Aorta (tissue), 5 donors: ENCODE data around the gene MICAL3. TPM values are rescaled to one million over a fixed set of nuclear protein-coding genes. Genes with fewer than 3 reads are reported as not detected.
A peak's percentile ranks its signal among the peaks of the same experiment; 100 is the strongest.

Experiments used
- ATAC-seq: fragments of 200-7000 bp; cut with Tn5 transposase; one replicate; pipeline ENCODE4 v1.9.1; 2022; ENCODE audit warnings: moderate library complexity; ENCODE audit not compliant: low FRiP score
- DNase-seq, 2 donors: peaks; one replicate each; pipeline ENCODE4 v3.0.0-alpha.2; 2020
- H3K27ac ChIP-seq, 2 donors: one replicate each; pipeline ENCODE4 v1.5.1; 2013; ENCODE audit warnings: low read length in 2 of 2, mild to moderate bottlenecking in 2 of 2, moderate library complexity in 2 of 2, control low read depth in 1 of 2, inconsistent platforms in 1 of 2, low read depth in 1 of 2
- H3K27me3 ChIP-seq, 2 donors: one replicate each; pipeline ENCODE4 v1.6.1; 2013; ENCODE audit warnings: control low read depth in 1 of 2, low read length in 1 of 2, mild to moderate bottlenecking in 1 of 2, moderate library complexity in 1 of 2; ENCODE audit not compliant: insufficient read depth in 2 of 2, control insufficient read depth in 1 of 2
- H3K36me3 ChIP-seq, 2 donors: one replicate each; pipeline ENCODE4 v1.6.1; 2013; ENCODE audit warnings: control low read depth in 1 of 2, low read length in 1 of 2, mild to moderate bottlenecking in 1 of 2; ENCODE audit not compliant: insufficient read depth in 2 of 2, control insufficient read depth in 1 of 2
- H3K4me1 ChIP-seq, 2 donors: one replicate each; pipeline ENCODE4 v1.6.1; 2013; ENCODE audit warnings: low read length in 2 of 2, control low read depth in 1 of 2, mild to moderate bottlenecking in 1 of 2, moderate library complexity in 1 of 2; ENCODE audit not compliant: insufficient read depth in 2 of 2, control insufficient read depth in 1 of 2
- H3K4me3 ChIP-seq, 2 donors: one replicate each; pipeline ENCODE4 v1.5.1; 2013; ENCODE audit warnings: low read length in 2 of 2, control low read depth in 1 of 2, mild to moderate bottlenecking in 1 of 2
- H3K9me3 ChIP-seq: one replicate; pipeline ENCODE4 v1.6.1; 2013; ENCODE audit warnings: mild to moderate bottlenecking, low read length; ENCODE audit not compliant: control insufficient read depth
- WGBS, 2 donors: extraction: QIAGEN DNeasy Blood & Tissue Kit; methylation state at CpG; one replicate each; pipeline ENCODE4 v1.1.7; 2013; 5-methylcytosine and 5-hydroxymethylcytosine counted together
- intact Hi-C, 2 donors: fragments of 100-400 bp; cut with DNase I; formaldehyde crosslinking; loops; one replicate each; pipeline versions ENCODE4 v1.14.2 to v1.15.0; 2022
- polyA plus RNA-seq, 2 donors: library from polyadenylated mRNA; stranded (reverse); fragments of 200-250 nt; gene quantifications; one replicate each; pipeline ENCODE4 v1.2.3, GENCODE V29; 2013
- total RNA-seq, 2 donors: library from RNA; stranded (reverse); fragmentation: NEBNext Ultra II Directional; extraction: Animal tissue kit (Norgen Biotek cat#: 25700); gene quantifications; one replicate each; pipeline ENCODE4 v1.2.1, GENCODE V29; 2021
- donor health status: healthy with polysubstance abuse.
- donor health status: Bipolar disorder and iron deficiency.
- donor health status: DM: no; HTN: no; CAD: no.
- donor health status: DM: no; HTN: no; CAD: no.
- donor health status: DM: yes; HTN: yes; CAD: no.

MICAL3 gene
- total and polyA plus RNA-seq, 4 donors = 3.9 to 123 (median 64.3) TPM

DNA sequence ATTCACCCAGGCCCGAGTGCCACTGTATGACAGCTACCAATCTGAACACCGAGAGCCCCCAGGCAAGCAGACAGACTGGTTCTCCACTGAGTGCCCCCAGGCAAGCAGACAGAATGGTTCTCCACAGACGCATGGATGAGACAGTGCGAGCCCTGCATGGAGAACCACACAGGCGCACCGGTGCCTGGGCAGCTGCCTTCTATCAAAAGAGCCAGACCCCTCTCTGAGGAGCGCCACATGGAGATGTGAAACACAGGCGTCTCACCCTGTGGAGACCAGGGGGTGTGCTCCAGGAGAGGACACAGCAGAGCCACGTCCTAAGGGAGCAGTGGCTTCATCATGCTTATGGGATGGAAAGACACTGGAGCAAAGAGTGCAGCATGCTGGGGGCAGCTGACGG is 155.6 kb downstream of the MICAL3 start:
- intact Hi-C loops = no loop called here
- Histone ChIP-seq H3K27ac (no peak overlapping the region), H3K36me3 (peaks cover 0 to 16% of the 10 kb centered on the region in 2 donors), H3K27me3 (no peaks in the 10 kb centered on the region), H3K4me3 (no peak overlapping the region), H3K9me3 (no peaks in the 10 kb centered on the region), H3K4me1 (no peaks in the 10 kb centered on the region)
- DNase-seq = peak in 1 of 2 donors; percentile 15
- no peak for ATAC-seq
- WGBS, 2 donors = 91 to 92% methylated on average over 10 of the region's 10 CpGs

DNA sequence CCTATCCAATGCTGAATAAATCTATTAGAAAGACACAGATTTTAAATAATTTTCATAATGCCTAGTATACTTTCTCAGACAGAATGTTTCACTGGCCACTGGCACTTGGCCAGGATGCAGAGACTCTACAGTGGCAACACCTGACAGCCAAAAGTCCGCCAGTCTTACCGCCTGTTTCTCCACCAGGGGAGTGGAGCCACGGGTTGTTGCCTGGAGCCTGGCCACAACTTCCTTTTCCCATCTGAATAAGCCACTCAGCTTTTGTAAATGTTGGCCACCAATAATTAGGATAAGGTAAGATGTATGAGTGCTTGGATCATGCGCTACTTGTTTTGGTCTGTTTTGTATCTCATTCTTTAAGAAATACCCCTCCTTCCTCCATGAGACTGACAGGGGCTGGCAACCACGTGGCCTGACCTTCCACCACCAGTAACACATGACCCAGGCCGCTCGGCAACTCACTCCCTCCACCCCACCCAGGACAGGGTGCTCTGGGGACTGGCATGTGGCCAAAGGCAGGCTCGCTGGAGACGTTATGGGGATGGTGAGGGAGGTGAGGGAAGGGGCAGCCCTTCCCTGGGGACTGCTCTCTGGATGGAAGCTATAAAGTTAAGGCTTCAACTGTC is 157.1 kb downstream of the MICAL3 start:
- 48 to 54% methylated on average over 9 of the region's 9 CpGs for WGBS, 2 donors
- H3K4me1 ChIP-seq = no peaks in the 10 kb centered on the region
- no peak overlapping the region for H3K4me3 ChIP-seq
- H3K36me3 ChIP-seq = peaks cover 0 to 12% of the 10 kb centered on the region in 2 donors
- intact Hi-C loops = no loop called here
- no peak for ATAC-seq
- DNase-seq = peak in 1 of 2 donors; percentile 51
- no peak overlapping the region for H3K27ac ChIP-seq
- H3K9me3 ChIP-seq = no peaks in the 10 kb centered on the region
- no peaks in the 10 kb centered on the region for H3K27me3 ChIP-seq

DNA sequence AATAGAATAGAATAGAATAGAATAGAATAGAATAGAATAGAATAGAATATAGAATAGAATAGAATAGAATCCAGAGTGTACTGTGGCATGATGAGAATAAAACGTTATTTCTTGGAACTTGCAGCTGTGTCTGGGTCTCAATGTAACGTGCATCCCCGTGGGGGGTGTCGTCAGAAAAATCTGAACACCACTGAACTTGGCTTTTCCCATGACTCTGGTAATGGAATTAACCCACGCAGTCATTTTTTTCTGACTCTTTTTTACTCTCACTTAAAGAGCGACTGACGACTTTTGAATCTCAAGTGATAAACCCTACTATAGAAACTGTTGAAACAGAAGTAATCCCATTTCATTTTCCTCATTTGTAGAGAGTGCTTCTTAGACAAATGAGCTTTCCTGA is 157.7 kb downstream of the MICAL3 start:
- H3K27ac ChIP-seq = no peak overlapping the region
- intact Hi-C loops = no loop called here
- DNase-seq = no peak
- H3K4me3 ChIP-seq = no peak overlapping the region
- no peaks in the 10 kb centered on the region for H3K4me1 ChIP-seq
- peaks cover 0 to 9% of the 10 kb centered on the region in 2 donors for H3K36me3 ChIP-seq
- no peaks in the 10 kb centered on the region for H3K9me3 ChIP-seq
- WGBS, 2 donors = 87 to 88% methylated on average over 7 of the region's 7 CpGs
- ATAC-seq = no peak
- no peaks in the 10 kb centered on the region for H3K27me3 ChIP-seq

DNA sequence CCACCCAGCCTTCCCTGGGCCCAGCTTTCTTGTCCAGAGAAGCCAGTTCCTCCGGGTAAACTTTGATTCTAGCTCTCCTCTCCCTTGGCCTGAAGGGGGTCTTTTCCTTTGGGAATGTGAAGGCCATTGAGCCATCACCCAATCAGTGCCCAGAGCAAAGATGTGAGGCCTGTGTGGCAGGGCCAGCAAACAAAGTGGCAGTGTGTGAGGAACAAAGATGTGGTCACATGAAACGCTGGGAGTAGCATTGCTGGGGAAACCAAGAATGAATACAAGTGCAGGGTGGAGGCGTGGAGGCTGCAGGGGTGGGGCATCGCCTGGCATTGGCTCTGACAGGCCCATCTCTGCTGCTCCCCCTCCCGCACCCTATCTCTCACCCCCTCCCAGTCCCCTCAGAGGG is 158.2 kb downstream of the MICAL3 start:
- ATAC-seq (no peak), DNase-seq (peak in 1 of 2 donors; percentile 12)
- intact Hi-C loops = no loop called here
- H3K27me3 ChIP-seq = no peaks in the 10 kb centered on the region
- WGBS, 2 donors = 89 to 93% methylated on average over 5 of the region's 5 CpGs
- H3K27ac ChIP-seq = no peak overlapping the region
- H3K4me3 ChIP-seq = no peak overlapping the region
- no peaks in the 10 kb centered on the region for H3K4me1 ChIP-seq
- peaks cover 0 to 8% of the 10 kb centered on the region in 2 donors for H3K36me3 ChIP-seq
- H3K9me3 ChIP-seq = no peaks in the 10 kb centered on the region

DNA sequence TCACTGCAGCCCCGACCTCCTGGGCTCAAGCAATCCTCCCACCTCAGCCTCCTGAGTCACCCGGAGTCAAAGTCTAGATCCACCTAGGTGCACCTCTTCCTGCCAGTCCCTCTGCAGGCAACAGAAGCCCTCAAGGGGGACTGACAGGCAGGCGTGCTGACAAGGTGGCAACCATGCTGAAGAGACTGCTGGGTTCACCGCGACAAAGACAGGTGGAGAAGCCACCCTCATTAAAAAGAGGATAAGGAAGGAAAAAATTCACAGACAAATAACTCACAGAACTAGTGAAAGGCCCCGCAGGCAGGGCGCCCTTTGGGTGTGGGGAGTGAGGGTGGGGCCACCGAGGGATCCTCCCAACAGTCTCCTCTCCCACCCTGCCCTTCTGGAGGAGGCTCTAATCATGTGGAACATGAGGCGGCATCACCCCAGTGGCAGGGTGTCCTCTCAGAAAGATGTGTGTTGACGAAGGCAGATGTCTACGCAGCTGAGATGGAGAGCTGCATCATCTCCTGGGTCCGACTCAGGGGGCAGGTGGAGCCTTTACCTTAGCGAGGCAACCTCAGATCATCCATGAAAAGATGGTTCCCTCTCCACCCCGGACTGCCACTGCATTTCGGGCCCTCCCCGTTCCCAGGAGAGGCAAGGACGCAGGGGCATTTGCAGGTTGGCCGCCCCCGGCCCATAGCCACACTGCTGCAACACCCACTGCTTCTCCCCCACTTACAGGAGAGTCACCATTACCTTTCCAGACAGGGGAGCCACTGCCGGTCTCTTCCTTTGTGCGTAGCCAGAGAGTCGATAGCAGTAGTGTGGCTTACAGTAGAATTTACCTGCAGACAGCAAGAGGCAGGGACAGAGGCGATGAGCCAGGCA is 158.9 kb downstream of the MICAL3 start:
- no peak overlapping the region for H3K4me3 ChIP-seq
- no peaks in the 10 kb centered on the region for H3K9me3 ChIP-seq
- H3K36me3 ChIP-seq = peaks cover 0 to 8% of the 10 kb centered on the region in 2 donors
- intact Hi-C loops = no loop called here
- no peak for ATAC-seq
- no peaks in the 10 kb centered on the region for H3K27me3 ChIP-seq
- 96% methylated on average over 23 of the region's 23 CpGs for WGBS, 2 donors
- DNase-seq = no peak
- no peaks in the 10 kb centered on the region for H3K4me1 ChIP-seq
- H3K27ac ChIP-seq = no peak overlapping the region

DNA sequence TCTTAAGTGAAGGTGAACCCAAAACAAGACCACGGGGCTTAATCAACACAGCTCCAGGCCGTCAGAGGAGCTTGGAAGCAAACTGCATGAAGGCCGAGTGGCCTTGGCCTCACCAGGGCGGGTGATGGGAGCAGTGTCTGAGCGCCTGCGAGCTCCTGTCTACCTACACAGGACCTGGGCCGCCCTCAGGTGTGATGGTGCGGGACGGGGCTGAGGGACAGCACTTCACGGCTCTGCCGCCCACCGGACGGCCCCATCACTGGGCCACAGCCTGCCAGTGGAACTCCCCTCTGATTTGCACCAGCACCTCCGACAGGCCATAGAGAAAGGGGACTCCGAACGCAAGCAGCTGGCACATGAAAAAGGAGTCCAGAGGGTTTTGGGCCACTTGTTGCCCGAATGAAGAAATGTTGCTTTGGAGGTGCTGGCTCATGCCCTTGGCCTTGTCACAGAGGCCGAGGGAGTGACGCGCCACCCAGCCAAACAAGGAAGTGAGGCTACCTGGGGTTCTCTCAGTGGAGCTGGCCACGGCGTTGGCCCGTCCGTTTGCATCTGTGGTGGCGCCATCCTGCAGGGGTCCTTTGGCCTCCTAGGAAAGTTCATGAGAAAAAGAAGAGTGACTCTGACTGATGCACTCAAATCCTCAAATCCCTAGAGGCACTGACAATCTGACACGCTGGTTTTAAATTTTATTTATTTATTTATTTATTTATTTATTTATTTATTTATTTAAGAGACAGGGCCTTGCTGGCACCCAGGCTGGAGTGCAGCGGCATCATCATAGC is 159.8 kb downstream of the MICAL3 start:
- 95 to 96% methylated on average over 27 of the region's 27 CpGs for WGBS, 2 donors
- DNase-seq (peak in 1 of 2 donors; percentile 70), ATAC-seq (no peak)
- H3K4me1 ChIP-seq = peaks cover 0 to 3% of the 10 kb centered on the region in 2 donors
- no peak overlapping the region for H3K4me3 ChIP-seq
- H3K36me3 ChIP-seq = peaks cover 0 to 7% of the 10 kb centered on the region in 2 donors
- no peaks in the 10 kb centered on the region for H3K9me3 ChIP-seq
- H3K27ac ChIP-seq = no peak overlapping the region
- intact Hi-C loops = no loop called here
- H3K27me3 ChIP-seq = no peaks in the 10 kb centered on the region

DNA sequence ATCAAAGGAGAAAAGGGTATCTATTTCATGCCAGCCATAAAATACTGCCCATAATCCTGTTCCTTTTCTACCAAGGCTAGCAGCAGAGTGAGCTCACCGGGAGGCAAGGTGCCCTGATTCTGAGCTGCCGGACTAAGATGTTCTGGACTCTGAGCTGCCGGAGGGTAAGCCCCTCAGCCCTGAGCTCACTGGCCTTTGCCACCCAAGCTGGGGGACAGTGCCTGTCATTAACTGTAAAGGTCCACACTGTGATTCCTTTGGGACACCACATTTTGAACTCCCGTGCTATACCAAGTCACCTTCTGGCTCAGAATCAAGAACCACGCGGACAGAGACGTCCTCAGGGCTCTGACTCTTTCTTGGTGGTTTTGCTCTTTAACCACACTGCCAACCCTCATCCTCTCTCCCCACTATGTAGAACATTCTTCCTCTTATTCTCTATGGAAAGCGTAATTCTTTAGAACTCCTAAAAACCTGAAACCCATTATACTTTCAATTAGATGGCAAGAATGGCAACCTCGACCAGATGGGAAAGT is 161.6 kb downstream of the MICAL3 start:
- Histone ChIP-seq H3K27me3 (no peaks in the 10 kb centered on the region), H3K36me3 (peaks cover 0 to 4% of the 10 kb centered on the region in 2 donors), H3K27ac (no peak overlapping the region), H3K9me3 (no peaks in the 10 kb centered on the region), H3K4me1 (peaks cover 0 to 4% of the 10 kb centered on the region in 2 donors), H3K4me3 (no peak overlapping the region)
- DNase-seq (peak in 1 of 2 donors; percentile 57), ATAC-seq (no peak)
- WGBS, 2 donors = 87 to 89% methylated on average over 9 of the region's 9 CpGs
- intact Hi-C loops = no loop called here

DNA sequence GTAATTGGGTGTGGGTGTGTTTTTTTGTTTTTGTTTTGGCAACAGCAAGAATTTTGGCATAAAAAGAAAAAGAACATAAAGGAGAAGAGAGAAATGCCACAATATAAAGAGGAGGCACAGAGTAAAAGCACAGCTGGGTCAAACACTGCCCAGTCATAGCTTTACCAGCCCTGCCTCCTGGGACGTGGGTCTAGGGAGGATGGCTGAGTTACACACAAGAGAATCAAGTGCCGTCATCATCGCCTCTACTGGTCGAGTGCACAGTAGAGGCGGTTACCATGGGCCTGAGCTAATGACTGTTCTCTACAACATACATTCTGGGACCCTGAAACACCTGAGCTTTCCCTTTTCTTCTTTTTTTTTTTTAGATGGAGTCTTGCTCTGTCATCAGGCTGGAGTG is 162.5 kb downstream of the MICAL3 start:
- no peaks in the 10 kb centered on the region for H3K27me3 ChIP-seq
- H3K9me3 ChIP-seq = no peaks in the 10 kb centered on the region
- H3K36me3 ChIP-seq = peaks cover 0 to 4% of the 10 kb centered on the region in 2 donors
- H3K4me1 ChIP-seq = peaks cover 0 to 4% of the 10 kb centered on the region in 2 donors
- no peak overlapping the region for H3K27ac ChIP-seq
- intact Hi-C loops = no loop called here
- ATAC-seq (no peak), DNase-seq (no peak)
- no peak overlapping the region for H3K4me3 ChIP-seq
- 88 to 95% methylated on average over 5 of the region's 5 CpGs for WGBS, 2 donors
